DMS 273 (cell line): ENCODE measurements around the gene ITPR1.

Experiments used
- DNase-seq: peaks from one replicate; lab custom pipeline; 2025; ENCODE audit not compliant: unreplicated experiment; lab: John Stamatoyannopoulos, UW

ITPR1 gene

GRCh38 chr3:4738737-4739274, 245.7 kb downstream of the ITPR1 start:
- no peak for DNase-seq

DNA sequence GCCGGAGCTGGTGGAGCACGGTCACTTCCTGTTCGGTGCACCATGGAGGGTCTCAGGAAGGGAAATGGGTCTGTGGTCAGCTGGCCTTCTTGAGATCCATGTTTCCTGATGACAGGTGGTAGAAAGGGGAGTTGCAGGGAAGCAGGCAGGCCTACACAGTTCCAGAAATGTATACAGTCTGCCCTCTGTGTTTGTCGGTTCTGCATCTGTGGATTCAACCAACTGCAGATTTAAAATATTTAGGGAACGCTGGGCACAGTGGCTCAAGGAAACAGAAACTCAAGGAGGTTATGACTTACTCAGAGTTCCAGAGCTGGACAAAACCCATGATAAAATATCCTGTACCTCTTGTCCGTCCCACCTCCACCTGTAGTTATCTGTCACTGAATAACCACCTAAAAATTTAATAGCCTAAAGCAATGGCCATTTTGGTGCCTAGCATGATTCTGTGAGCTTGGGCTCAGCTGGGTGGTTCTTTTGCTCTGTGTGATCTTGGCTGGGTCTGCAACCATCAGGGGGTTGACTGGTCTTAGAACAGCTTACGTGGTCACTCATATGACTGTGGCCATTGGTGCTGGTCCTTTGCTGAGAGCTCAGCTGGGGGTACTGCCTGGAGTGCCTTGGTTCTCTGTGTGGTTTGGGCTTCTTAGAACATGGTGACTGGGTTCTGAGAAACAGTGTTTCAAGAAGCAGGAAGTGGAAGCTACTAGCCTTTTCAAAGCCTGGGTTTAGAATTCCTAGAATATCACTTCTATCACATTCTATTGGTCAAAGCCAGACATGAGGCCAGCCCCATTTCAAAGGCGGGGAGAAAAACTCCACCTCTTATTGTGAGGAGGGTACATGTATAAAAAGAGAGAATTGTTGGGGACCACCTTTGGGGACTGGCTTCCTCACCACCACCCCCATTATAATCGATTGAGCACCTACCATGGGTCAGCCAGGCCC, 246.4 kb downstream of the ITPR1 start:
- no peak for DNase-seq

DNA sequence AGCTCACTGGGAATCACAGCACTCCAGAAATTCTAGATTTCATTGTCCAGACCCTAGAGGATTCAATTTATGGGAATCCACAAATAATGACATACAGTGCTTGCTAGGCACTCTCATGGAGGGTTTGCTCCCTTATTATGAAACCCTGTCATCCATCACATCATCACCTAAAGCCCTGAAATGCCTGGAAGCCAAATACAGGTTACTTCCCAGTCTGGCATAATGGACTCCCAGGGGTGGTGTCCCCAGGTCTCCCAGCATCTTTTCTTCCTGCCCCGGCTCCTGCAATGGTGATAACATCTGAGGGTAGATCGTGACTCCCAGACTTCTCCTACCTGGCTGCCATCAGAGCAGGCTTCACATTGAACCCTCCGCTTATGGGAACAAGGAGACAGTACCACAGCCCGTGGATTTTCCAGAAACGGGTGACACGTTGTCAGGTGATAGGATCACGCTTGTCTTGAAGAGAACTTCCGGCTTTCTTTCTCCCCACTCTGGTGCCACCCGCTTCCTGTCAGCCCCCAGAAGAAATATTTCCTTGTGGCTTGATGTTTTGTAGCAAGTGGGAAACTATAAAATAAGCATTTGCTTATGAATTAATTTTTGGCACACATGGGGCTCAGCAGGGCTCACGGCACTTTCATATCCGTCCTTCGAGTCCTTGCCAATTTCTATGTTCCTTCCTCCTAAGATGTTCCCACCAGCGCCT, 247.4 kb downstream of the ITPR1 start:
- DNase-seq: no peak

GRCh38 chr3:4741106-4741403, 247.9 kb downstream of the ITPR1 start:
- no peak for DNase-seq

GRCh38 chr3:4741404-4742307, 248.5 kb downstream of the ITPR1 start:
- peak; percentile 33 for DNase-seq

GRCh38 chr3:4742359-4742758, 249.2 kb downstream of the ITPR1 start:
- no peak for DNase-seq

DNA sequence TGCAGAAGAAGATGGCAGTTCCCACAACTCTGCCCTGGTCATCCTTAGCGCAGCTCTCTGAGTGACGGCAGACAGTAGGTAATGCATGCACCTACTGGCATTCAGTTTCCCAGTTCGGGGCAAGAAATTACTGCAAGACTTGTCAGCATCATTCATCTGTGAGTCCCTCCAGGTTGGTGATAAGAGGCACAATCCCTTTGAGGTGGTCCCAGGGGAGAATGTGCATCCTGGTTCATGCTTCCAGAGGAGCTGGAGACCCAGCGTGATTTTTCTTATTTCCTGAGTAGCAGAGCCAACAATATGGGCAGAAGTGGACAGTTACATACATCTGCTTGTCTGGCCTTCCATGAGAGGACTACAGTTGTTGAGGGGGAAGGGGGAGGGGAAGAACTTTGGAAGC, 250.2 kb downstream of the ITPR1 start:
- peak; percentile 3 for DNase-seq

DNA sequence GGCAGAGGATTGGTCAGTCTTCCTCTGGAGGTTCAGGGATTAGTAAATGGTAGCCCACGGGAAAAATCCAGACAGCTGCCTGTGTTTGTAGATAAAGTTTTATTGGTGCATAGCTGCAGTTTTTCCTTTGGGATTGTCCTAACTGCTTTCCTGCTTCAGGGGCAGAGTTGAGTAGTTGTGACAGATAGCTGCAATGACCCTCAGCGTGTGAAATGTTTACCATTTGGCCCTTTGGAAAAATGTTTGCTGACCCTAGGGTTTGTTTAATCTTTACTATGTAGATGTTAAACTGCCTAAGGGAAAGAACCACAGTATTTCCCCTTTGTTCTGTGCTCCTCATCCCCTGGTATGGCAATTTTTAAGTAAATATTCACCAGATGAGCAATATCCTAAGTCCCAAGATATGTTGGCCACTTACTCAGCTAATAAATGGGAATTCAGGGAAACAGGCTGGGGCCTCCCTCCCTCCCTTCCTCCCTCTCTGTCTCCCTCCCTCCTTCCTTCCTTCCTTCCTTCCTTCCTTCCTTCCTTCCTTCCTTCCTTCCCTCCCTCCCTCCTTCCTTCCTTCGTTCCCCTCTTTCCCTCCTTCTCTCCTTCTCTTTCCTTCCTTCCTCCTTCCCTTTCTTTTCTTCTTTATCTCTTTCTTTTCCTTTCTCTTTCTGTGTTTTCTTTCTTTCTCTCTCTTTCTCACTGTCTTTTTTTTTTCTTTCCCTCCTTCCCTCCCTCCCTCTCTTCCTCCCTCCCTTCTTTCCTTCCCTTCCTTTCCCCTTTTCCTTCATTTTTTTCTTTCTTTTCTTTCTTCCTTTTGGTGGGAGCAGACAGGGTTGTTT, 251.5 kb downstream of the ITPR1 start:
- no peak for DNase-seq

DNA sequence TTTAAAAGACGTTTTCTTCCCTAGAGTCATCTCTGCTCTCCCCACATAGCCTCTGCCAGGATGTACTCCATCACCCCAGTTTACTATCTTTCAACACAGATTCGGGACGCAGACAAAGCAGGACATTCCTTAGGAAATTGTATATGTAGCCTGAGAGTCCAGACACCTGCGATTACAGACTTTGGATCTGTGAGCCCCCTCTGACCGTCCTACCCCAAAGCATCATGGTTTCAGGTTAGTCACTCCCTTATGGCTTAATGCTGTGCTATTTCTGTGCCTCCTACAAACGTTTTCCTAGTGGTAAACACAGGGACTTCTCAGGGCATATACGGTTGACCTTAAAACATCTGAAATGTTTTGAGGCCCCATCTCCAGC, 252.1 kb downstream of the ITPR1 start:
- no peak for DNase-seq

GRCh38 chr3:4746241-4746958, 253.3 kb downstream of the ITPR1 start:
- DNase-seq: no peak

GRCh38 chr3:4748127-4748526, 255.0 kb downstream of the ITPR1 start:
- DNase-seq: no peak

DNA sequence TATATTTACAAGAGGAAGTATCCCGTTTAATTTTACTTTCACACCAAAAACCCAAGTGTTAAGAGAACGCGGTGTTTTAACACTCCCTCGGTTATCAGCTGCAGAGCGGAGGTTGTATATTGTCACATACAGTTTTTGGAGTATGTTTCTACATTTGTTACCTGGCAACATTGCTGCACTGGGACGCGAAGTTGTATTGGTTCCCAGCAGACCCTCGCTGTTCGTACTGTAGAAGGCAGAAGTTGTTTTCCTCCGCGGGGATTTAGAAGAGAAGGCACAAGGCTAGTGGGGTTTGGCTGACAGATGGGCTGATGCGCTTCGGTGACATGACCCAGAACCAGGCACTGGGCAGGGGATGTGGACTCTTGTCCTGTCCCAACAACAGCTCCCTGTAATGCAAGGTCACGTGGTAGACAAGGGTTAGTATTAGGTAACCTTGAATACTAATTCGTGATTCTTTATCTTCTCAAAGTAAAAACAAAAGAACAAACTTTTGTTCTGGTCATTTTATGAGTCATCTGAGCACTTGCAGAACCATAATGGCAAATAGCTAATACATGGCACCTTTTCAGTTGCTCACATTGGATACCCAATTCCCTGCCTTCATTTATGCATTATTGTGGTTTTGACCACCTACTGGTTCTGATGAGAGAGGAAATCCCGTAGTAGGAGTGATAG, 255.7 kb downstream of the ITPR1 start:
- no peak for DNase-seq

GRCh38 chr3:4749567-4750002, 256.4 kb downstream of the ITPR1 start:
- no peak for DNase-seq

DNA sequence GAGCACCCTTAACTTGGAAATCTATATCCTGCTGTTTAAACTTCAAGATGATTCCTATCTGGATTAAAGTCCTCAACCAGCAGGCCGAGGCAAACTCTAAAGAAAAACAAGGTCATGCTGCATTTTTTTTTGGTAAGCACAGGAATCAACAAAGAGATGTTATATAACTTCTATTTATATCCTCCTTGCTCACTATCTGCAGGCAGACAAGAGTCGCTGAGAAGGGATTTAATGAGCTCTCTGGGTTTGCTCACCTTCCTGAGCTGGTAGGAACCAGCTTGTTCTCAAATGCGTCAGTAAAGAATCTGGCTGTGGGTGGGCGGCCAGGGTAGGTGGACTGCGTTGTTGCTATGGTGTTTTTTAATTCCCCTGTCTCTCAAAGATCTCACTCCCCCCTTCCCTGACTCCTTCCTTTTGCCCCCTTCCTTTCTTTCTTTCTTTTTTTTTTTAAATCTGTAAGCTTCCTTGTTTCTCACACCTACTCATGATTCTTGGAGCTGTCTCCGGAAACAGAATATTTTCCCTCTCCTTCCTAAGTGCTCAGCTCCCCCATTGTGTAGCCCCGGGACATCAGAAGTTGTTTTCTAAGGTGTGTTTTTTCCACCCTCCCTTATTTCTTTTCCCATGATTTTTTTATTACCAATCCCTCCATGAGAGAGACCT, 257.3 kb downstream of the ITPR1 start:
- DNase-seq: peak; percentile 6

- no peak for DNase-seq
These were observed 257.9 kb downstream of the ITPR1 start for GRCh38 chr3:4751029-4751501.

- DNase-seq: peak; percentile 51
These were observed 258.5 kb downstream of the ITPR1 start for GRCh38 chr3:4751502-4752101.

- peak; percentile 8 for DNase-seq
These were observed 259.3 kb downstream of the ITPR1 start for GRCh38 chr3:4752201-4753072.
